Ovary (tissue), 3 donors: ENCODE data around the gene NAV2.

ENCODE experiments used
- EP300 ChIP-seq: sonication (generic); formaldehyde crosslinking; IDR thresholded peaks from one replicate; pipeline ENCODE4 v1.6.1; 2017; ENCODE audit warnings: antibody characterized with exemption
- POLR2A ChIP-seq: fragments of 450-650 bp; IDR thresholded peaks from one replicate; pipeline ENCODE4 v1.6.1; 2017; ENCODE audit warnings: antibody characterized with exemption, mild to moderate bottlenecking, moderate library complexity
- TF ChIP-seq, protein P1 (sequence below), 3 donors: fragments of 450-650 bp in 2 of 3; fragments of 200-600 bp in 1 of 3; IDR thresholded peaks; one replicate each; pipeline versions ENCODE4 v1.5.1 to v1.8.0; 2016 to 2022; ENCODE audit warnings: antibody characterized with exemption in 3 of 3, mild to moderate bottlenecking in 1 of 3
- donor health status: DM: no; HTN: no; CAD: no.

DNA sequence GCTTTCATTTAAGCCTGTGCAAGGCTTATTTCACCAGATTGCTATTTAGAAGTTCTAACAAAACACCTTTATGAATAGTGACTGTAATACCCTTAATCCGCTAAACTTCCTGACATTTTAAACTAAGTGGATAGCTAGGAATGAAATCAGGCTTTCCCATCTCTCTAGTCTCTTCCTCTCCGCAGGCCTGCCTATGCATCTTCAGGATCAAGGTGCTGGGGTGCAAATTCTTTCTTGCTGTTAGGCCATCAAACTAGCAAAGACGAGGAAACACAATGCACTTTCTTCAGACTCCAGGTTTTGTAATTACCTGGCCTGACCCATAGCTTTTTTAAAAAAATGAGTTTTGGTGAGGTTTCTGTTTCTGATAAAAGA is 298.2 kb downstream of the NAV2 start:
- TF ChIP-seq, protein P1, sequence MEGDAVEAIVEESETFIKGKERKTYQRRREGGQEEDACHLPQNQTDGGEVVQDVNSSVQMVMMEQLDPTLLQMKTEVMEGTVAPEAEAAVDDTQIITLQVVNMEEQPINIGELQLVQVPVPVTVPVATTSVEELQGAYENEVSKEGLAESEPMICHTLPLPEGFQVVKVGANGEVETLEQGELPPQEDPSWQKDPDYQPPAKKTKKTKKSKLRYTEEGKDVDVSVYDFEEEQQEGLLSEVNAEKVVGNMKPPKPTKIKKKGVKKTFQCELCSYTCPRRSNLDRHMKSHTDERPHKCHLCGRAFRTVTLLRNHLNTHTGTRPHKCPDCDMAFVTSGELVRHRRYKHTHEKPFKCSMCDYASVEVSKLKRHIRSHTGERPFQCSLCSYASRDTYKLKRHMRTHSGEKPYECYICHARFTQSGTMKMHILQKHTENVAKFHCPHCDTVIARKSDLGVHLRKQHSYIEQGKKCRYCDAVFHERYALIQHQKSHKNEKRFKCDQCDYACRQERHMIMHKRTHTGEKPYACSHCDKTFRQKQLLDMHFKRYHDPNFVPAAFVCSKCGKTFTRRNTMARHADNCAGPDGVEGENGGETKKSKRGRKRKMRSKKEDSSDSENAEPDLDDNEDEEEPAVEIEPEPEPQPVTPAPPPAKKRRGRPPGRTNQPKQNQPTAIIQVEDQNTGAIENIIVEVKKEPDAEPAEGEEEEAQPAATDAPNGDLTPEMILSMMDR (IDR thresholded peaks at IDR 0.05) = no peak
- no peak for TF ChIP-seq POLR2A
- no peak for TF ChIP-seq EP300
